NCI-H345 (cell line): ENCODE results near the gene ARHGAP40.

ENCODE experiments used
- DNase-seq: peaks from one replicate; lab custom pipeline; 2025; lab: John Stamatoyannopoulos, UW

ARHGAP40 gene

DNA sequence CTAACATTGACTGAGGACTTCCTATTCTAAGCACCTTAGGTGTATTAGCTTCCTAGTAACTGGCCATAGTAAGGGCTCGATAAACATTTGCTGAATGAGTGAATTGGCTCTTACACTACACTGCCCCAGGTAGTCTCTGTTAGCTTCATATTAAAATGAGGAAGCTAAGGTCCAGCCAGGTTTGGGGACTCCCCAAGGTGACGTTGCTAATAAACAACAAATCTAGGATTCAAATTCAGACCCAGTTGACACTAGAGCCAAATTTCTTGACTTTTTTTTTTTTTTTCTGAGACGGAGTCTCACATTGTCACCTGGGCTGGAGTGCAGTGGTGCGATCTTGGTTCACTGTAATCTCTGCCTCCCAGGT lies 16.2 kb downstream of the ARHGAP40 start:
- DNase-seq: no peak

DNA sequence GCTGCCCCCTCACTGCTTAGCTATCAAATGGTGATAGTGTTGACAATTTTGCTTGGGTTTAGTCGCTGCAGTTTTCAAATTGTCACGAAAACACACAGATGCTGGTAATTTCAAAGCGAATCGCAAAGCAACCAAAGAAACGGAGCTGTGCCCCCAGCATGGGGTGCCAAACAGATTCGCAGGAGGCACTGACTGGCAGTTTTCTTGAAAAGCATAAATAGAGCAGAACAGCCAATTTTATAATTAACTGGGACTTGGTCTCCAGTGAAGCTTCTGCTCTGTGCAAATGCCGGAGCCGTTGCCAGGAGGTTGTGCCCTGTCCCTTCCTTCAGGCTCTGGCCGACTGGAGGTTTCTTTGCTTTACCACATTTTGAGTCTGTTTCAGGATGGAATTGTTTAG lies 18.8 kb downstream of the ARHGAP40 start:
- no peak for DNase-seq

DNA sequence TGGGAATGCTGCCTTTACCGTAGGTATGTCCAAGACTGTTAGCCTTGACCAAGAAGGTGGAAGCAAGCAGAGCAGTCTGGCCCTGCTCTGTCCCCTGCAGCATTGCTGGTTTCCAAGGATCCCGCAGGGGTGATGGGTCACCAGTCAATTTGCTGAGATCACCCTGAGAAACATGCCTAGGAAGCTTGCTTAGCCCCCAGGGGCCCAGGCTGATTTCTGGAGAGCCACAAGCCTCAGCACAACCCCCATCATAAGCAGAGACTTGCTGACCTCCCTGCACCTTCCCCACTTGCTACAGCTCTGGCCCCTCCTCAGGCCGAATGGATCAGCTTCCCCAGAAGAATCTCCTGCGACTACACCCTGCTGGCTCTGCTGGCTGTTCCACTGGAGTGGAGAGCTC lies 21.5 kb downstream of the ARHGAP40 start:
- DNase-seq: no peak

DNA sequence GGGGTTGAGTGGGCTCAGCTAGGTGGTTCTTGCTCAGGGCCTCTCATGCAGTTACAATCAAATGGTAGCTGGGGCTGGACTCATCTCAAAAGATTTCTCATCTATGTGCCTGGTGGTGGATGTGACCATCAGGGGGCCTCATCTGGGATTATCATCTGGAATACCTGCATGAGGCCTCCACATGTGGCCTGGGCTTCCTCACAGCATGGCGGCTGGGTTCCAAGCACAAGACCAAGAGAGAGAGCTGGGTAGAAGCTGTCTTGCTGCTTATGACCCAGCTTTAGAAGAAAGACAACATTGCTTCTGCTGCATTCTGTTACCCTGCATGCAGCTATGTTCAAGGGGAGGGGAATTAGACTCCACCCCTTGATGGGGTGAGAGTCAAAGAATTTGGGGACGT lies 22.5 kb downstream of the ARHGAP40 start:
- no peak for DNase-seq

DNA sequence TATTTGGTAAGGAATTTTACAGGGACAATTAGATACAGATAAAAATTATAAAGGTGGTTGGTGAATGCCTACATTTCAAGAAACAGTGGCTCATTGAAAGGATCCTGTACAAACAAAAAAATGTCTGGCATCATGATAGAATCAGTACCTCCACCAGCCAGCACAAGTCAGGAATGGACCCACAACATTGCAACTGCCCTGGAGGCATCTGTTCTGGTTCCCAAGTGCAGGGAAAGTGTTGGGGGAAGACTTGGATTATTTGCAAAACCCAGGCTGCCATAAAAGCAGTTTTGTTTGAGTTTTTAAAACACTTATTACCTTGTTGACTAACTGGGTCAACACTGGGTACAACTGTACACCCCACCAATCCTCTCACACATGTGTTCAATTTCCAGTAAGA lies 24.3 kb downstream of the ARHGAP40 start:
- no peak for DNase-seq

DNA sequence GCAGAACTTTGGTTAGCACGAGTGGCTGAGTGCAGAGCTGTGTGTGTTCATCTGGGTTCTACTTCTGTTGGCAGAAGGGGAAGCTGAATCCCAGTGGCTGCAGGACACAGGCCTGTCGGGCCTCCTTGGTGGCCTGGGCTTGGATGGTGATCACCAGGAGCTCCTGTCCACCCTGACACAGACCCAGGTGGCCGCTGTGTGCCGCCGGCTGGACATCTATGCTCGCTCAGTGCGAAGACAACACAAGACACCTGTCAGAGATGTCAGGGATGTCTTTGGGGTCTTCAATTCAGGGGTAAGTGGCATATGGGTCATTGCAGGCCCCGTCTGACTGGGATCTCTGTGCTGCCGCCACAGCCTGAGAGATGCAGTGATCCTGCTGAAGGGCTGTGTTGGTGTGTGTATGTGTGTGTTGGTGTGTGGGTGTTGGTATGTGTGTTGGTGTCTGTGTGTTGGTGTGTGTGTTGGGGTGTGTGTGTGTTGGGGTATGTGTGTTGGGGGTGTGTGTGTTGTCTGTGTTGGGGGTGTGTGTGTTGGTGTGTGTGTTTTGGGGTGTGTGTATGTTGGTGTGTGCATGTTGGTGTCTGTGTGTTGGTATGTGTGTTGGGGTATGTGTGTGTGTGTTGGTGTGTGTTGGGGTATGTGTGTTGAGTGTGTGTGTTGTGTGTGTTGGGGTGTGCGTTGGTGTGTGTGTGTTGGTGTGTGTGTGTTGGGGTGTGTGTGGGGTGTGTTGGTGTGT lies 25.5 kb downstream of the ARHGAP40 start:
- DNase-seq: no peak

DNA sequence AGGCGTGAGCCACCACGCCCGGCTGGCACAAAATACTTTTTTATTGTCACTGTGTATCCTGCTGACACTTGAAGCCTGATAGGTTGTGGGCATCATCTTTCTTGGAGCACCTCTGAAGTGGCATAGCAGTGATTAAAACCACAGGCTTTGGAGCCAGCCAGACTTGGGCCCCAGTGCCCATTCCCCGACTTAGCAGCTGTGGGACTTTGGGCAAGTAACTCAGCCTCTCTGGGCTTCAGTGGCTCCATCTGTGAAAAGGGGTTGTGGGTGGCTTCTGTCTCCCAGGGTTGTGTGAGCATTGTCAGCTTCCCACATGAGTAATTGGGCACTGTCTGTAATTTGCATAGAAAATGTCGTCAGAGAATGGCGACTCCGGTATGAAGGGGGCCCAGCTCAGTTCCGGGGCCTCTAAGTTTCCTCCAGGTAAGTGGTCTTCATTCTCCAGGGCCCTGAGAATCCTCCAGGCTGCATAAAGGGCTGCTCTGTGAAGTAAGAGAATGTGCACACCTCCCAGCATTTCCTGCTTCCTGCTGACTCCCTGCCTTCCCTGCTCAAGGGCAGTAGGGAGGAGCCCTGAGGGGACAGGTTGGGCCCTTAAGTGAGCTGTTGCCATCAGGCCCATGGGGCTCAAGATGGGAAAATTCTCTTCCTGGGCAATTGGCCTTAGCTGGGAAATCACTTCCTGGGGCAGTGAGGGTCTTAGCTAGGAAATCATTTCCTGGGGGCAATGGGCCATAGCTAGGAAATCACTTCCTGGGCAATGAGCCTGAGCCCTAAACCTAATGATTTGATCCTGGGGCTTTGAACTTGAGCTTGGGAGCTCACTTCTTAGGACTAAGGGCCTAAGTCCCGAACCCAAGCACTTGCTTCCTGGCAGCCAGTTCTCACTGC lies 27.2 kb downstream of the ARHGAP40 start:
- no peak for DNase-seq

DNA sequence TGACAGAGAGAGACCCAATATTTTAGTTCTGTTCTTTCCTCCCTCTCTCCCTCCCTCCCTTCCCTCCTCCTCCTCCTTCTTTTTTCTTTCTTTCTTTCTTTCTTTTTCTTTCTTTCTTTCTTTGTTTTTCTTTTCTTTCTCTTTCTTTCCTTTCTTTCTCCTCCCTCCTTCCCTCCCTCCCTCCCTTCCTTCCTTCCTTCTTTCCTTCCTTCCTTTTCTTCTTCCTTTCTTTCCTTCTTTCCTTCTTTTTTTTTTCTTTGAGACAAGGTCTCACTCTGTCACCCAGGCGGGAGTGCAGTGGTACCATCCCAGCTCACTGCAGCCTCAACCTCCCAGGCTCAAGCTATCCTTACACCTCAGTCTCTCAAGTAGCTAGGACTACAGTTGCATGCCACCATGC lies 28.4 kb downstream of the ARHGAP40 start:
- DNase-seq: no peak

DNA sequence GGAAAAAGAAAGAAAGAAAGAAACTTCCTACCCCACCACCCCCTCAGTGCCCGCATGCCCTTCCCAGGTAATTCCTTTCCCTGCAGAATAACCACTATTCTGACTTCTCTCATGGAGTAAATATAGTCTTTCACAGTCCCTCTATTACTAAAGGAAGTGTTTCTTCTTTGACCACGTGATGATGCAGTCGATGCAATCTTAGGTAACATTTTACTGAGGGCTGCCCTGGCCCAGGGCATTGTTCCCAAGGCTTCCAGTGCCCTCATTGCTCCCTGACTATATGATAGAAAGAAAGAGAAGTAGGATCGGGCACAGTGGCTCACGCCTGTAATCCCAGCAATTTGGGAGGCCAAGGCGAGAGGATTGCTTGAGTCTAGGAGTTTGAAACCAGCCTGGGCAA lies 29.1 kb downstream of the ARHGAP40 start:
- no peak for DNase-seq

DNA sequence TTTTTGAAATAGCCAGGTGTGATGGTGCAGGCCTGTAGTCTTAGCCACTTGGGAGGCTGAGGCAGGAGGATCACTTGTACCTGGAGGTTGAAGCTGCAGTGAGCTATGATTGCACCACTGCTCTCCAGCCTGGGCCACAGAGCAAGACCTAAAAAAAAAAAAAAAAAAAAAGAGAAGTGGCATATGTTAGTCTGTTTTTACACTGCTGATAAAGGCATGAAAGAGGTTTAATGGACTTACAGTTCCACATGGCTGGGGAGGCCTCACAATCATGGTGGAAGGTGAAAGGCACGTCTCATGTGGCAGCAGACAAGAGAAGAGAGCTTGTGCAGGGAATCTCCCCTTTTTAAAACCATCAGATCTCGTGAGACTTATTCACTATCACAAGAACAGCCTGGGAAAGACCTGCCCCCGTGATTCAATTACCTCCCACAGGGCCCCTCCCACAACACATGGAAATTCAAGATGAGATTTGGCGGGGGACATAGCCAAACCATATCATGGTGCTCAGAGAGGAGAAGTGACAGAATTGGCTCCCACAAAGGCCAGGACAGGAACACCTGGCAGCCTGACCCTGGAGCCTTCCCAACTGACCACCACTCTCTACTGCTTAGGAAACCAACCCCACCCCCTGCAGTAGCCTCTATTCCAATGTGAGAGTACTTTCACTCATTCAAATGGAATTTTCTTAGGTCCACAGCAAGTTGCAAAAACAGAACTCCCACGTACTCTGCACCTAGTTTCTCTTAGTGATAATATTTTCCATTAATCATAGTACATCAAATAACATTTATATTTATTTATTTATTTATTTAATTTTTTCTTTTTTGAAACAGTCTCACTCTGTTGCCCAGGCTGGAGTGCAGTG lies 29.8 kb downstream of the ARHGAP40 start:
- no peak for DNase-seq

DNA sequence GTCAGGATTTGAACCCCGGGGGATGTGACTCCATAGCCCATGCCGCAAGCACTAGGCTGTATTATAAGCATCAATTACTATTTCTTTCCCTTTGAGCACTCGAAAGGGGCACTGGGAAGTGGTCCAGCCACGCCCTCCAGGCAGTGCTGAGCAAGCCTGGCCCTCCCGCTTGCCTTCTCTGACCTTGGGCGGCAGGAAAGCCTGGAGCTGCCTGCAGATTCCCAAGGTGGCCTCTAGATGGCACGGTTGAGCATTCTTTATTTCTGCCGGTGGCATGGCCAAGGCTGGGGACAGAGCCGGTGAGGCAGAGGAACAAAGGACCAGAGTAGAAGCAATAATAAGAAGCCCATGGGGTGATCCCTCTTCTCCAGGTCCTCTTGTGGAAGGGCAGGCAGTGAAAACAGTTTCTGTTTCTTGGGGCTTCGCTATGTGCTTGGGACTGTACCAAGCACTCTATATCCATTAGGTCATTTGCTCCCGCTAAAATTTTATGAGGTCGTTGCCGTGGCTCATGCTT lies 32.0 kb downstream of the ARHGAP40 start:
- peak; percentile 62 for DNase-seq

DNA sequence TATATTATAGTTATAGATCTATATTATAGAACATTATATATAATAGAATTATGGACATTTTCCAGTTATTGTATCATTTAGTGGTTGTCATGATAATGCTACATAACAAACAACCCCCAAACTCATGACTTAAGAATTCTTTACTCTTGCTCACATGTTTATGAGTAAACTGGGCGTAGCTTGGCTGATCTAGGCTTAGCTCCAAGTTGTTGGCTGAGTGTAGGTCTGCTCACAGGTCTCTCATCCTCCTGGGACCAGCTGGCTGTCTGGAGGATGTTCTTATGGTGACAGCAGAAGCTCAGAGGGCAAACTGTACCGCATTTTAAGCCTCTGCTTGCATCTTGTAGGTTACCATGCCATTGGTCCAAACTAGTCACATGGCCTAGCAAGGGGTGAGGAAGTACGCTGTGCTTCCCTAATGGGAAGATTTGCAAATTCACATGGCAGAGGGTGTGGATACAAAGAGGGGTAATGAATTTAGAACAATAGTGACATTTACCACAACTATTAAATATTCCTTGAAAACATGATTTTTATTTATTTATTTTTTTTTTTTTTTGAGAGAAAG lies 34.2 kb downstream of the ARHGAP40 start:
- DNase-seq: no peak

DNA sequence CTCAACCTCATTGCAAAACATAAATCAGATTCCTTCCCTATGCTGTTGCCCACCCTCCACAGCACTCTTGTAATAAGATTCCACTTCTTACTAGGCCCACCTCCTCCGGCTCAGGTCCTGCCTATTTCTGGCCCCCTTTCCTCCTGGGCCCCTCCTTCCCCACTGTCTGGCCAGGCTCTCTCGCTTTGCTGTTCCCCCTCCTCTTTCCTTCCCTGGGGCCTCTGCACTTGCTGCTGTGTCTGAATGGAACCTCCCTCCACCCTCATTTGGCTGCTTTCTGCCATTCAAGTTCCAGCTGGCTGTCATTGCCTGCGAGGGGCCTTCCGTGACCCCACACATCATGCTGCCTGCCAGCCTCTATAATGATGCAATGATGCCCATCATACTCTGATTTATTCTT lies 38.9 kb downstream of the ARHGAP40 start:
- DNase-seq: no peak

DNA sequence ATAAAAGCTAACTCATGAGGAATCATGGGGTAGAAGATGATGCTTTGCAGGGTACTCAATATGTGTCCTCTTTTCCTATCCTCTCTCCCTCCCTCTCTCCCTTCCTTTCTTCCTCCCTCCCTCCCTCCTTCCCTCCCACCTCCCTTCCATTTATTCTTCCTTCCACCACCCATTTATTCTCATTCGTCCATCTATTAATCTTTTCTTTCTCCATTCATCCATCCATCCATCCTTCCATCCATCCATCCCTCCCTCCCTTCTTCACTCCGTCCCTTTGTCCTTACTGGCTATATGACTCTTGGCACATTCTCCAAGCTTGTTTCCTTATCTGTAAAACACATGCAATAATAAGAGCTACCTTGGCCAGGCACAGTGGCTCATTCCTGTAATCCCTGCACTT lies 40.9 kb downstream of the ARHGAP40 start:
- DNase-seq: no peak

DNA sequence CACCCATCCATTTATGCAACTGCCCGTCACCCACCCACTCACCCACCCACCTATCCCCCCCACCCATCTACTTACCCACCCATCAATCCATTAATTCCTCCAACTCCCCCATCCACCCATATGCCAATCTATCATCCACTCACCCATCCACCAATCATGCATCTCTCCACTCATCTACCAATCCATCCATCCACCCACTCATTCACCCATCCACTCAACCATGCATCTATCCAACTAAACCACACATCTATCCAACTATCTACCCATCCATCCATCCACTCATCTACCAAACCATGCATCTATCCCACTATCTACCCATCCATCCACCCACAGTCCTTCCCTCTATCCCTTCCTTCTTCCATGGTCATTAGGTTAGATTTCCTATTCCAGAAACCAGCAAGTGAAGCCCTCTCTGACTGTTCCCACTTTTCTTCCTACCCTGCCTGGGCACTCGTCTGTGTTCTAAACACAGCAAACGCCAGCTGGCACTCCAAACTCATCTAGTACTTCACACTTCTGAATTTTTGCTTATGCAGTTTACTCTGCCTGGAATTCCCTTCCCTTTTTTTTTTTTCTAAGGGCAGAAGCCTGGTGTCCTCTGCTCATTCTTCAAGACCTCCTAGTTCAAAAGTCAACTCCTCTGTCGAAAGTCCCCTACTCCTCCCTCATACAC lies 43.1 kb downstream of the ARHGAP40 start:
- DNase-seq: no peak

DNA sequence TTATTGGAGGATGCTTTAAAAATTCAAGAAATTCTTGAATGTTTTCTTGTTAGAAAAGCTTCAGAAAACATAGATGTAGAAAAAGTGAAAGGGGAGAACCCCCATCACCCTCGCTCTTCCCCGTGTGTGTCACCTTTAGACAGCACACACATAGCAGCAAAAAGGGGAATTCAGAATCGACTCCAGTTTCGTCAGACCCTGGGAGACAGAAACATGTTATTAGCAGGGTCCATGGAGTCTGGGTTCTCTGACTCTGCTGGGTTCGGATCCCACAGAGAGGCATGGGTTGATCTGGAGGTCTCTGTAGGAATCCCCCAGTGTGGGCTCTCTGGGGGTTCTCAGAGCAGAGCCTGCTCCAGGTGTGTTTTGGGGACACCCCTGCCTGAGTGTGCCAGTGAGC lies 43.7 kb downstream of the ARHGAP40 start:
- no peak for DNase-seq

DNA sequence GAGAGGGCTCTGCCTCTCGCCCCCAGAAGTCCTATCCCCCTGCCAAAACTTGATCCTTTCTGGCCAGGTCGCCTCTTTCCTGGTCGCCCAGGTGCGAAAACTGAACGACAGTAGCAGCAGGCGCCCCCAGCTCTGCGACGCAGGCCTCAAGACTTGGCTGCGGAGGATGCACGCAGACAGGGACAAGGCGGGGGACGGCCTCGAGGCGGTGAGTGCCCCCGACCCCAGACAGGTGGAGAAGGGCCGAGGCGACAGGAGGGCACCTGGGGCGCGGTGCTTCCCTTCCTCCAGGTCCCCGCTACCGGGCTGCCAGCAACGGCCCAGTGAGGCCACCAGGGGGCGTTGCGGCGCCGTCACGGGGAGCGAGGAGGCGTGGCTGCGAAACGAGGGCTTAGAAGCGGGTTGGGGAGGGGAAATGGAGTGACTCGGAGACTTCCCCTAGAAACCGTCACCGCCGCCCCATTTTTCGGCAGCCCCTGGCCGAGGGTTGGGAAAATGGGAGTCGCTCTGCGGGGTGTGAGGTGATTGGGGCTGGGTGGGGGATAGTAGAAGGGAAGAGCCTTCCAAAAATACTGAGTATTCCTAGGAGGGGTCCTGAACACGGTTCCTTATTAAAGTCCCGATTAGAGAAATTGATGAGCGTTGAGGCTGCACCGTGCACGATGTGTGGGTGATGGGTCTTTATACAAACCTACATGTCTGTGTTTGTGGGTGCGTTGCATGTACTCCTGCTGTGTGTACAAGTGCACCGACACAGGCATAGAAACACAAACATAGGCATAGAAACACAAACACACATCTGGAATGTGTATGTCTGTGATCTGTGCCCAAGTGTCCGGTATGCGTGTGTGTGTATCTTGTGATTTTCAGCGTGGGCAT lies 44.6 kb downstream of the ARHGAP40 start:
- DNase-seq: peak; percentile 86

DNA sequence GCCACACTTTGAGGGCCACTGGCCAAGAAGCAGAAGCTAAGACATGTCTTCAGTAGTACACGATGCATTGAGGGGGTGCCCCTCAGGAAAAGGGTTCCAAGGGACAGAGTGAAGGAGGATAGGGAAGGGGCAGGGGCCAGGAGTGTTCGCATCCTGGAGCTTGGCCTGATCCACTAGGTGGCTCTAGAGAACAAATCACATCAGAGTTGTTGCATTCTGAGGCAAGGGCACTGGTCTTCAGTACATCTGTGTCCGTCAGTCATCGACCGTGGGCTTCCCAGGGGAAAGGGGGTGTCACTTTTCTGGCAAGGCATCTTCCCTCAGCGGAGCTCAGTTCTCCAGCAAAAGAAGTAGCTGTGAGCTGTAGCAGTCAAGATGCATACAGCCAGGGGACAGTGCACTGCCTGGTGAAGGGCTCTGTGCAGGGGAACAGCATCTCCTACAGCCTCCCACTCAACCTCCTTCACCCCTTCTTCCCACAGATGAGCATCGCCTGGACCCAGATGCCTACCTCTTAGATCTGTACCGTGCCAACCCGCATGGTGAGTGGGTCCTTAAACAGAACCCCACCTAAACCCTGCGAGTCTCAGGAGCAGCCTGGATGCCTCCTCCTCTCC lies 47.8 kb downstream of the ARHGAP40 start:
- peak; percentile 17 for DNase-seq

DNA sequence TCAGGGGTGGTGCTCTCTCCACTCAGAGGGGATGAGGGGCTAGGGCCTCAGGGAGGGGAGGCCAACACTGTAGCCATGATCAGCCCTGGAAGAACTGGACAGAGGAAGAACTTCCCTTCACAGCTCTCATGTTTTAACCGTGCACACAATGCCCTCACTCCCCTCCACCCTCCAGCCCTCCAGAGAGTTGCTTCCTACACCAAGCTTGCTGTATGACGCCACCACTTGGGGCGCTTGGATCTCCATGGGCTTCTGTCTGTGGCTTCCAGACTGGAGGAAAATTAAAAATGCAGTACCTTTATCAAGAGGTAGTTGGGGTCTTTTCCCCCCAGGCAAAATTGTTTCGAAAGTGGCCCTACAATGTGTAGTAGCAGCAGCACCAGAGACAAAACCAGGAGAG lies 48.4 kb downstream of the ARHGAP40 start:
- no peak for DNase-seq

DNA sequence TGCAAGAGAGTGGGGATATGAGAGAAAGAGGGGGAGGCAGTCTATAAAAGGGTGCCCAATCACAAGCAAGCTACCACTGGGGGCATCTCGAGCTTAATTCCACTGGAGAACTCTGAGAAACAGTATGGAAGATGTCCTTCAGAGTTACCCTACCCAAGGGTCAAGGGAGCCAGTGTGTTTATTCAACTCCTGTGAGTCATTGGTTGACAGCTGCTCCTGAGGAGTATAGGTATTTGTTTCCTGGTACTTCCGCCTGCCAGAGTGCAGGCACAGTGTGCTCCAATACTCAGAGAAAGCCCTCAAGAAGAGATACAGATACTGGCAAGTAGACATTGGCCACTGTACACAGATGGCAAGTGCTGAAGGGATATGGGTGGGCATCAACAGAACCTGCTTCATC lies 49.5 kb downstream of the ARHGAP40 start:
- no peak for DNase-seq
